HFF-Myc (cell line): ENCODE data around the gene ZNF692.
A peak's percentile ranks its signal among the peaks of the same experiment; 100 is the strongest.
"Not testable (repeated sequence)": the region's sequence is repeated elsewhere in the genome, so short reads cannot be mapped to it uniquely, and the experiment has no call there.

Experiments
- DNase-seq: peaks from one replicate; pipeline ENCODE4 v3.0.0-alpha.2; 2011; ENCODE audit warnings: low read depth; ENCODE audit errors: extremely low read depth
- H3K4me3 ChIP-seq: replicated peaks from 2 replicates; pipeline ENCODE4 v1.5.1; 2011; ENCODE audit warnings: low read depth, mild to moderate bottlenecking, control low read depth, low read length
- CTCF ChIP-seq: IDR thresholded peaks from 2 replicates; pipeline ENCODE4 v1.5.1; 2012; ENCODE audit warnings: mild to moderate bottlenecking, low read depth, low read length, control low read depth; ENCODE audit errors: missing control alignments

Gene ZNF692

GRCh38 chr1:248810000-248810726, 48.7 kb downstream of the ZNF692 start:
- no peak for DNase-seq
- H3K4me3 ChIP-seq = no peak overlapping the region
- TF ChIP-seq CTCF = no peak

GRCh38 chr1:248808876-248809275, 50.0 kb downstream of the ZNF692 start:
- DNase-seq = no peak
- TF ChIP-seq CTCF = no peak
- no peak overlapping the region for H3K4me3 ChIP-seq

- no peak for DNase-seq
- TF ChIP-seq CTCF = peak; percentile 76
- no peak overlapping the region for H3K4me3 ChIP-seq
These were observed 51.7 kb downstream of the ZNF692 start for GRCh38 chr1:248807067-248807737.

GRCh38 chr1:248805876-248806275, 53.0 kb downstream of the ZNF692 start:
- no peak overlapping the region for H3K4me3 ChIP-seq
- no peak for DNase-seq
- TF ChIP-seq CTCF = no peak

- no peak for TF ChIP-seq CTCF
- DNase-seq = no peak
- no peak overlapping the region for H3K4me3 ChIP-seq
These were observed 53.9 kb downstream of the ZNF692 start for GRCh38 chr1:248804771-248805681.

GRCh38 chr1:248803501-248803900, 55.4 kb downstream of the ZNF692 start:
- H3K4me3 ChIP-seq, DNase-seq: not testable (repeated sequence)

- H3K4me3 ChIP-seq = no peak overlapping the region
- DNase-seq = no peak
- TF ChIP-seq CTCF = no peak
These were observed 56.4 kb downstream of the ZNF692 start for GRCh38 chr1:248802454-248802853.
